ENCODE measurements around the gene RASA3. TPM values are rescaled to one million over a fixed set of nuclear protein-coding genes. Genes with fewer than 3 reads are reported as not detected.

The RASA3 gene
- total RNA-seq, 1 experiment from 2014 or later: 18.6 TPM

GRCh38 chr13:114011226-114011625, 121.2 kb downstream of the RASA3 start:
- no peaks in the 10 kb centered on the region for H3K79me2 ChIP-seq (ENCODE audit: insufficient read depth, low read length)
- intact Hi-C loops (cut with micrococcal nuclease): no loop called here
- ChIA-PET POLR2A (no interaction called here), RAD21 (ENCODE audit: low non-redundant PET in 1 of 2, low total read pairs in 2 of 2, uncharacterized antibody in 2 of 2, unreplicated experiment in 2 of 2) (no interaction called here), CTCF (no interaction called here)
- no peaks in the 10 kb centered on the region for H3K9me3 ChIP-seq (ENCODE audit: control insufficient read depth in 1 of 2, insufficient read depth in 1 of 2, low read depth in 1 of 2, low read length in 2 of 2)
- no peaks in the 10 kb centered on the region for H4K20me1 ChIP-seq (ENCODE audit: insufficient read depth)
- no peak for TF ChIP-seq FOSL1 (IDR thresholded peaks at IDR 0.05; ENCODE audit: low read depth)
- TF ChIP-seq ZNF274 (IDR thresholded peaks at IDR 0.05; ENCODE audit: low read depth, low read length): no peak
- TF ChIP-seq SRF (IDR thresholded peaks at IDR 0.05; ENCODE audit: low read depth): no peak
- no peak for TF ChIP-seq EZH2phosphoT487 (IDR thresholded peaks at IDR 0.05; ENCODE audit: borderline replicate concordance)
- no peak for TF ChIP-seq CBX3 (IDR thresholded peaks at IDR 0.05; ENCODE audit: low read depth)
- no peak for TF ChIP-seq TCF7L2 (IDR thresholded peaks at IDR 0.05; ENCODE audit: borderline replicate concordance, extremely low read depth, insufficient read depth, insufficient read length)
- no peak for TF ChIP-seq ZBTB33 (IDR thresholded peaks at IDR 0.05; ENCODE audit: extremely low read depth, insufficient replicate concordance, low read length)
- TF ChIP-seq EZH2 (IDR thresholded peaks at IDR 0.05): no peak
- no peak for TF ChIP-seq POLR2AphosphoS5 (IDR thresholded peaks at IDR 0.05; ENCODE audit: low read depth, low read length)
- no peak for TF ChIP-seq JUND (IDR thresholded peaks at IDR 0.05)
- BruUV-seq (replicated peaks): no TSS peak
- ATAC-seq (no peak), DNase-seq (ENCODE audit: low read depth, low spot score) (no peak)
- no peaks in the 10 kb centered on the region for H3K36me3 ChIP-seq (ENCODE audit: control insufficient read depth in 1 of 2, insufficient read depth in 2 of 2, low read length in 2 of 2)
- H3K9ac ChIP-seq (ENCODE audit: low read length): no peak overlapping the region
- H3K27ac ChIP-seq (ENCODE audit: low read depth, low read length): no peak overlapping the region
- H2AFZ ChIP-seq (ENCODE audit: low read depth, low read length, poor library complexity, severe bottlenecking): no peak overlapping the region
- no peak overlapping the region for H3K4me2 ChIP-seq (ENCODE audit: low read length)
- H3K9me2 ChIP-seq (ENCODE audit: insufficient read depth): no peaks in the 10 kb centered on the region
- no peaks in the 10 kb centered on the region for H3K27me3 ChIP-seq (ENCODE audit: insufficient read depth, low read length)
- H3K4me3 ChIP-seq (replicated peaks in 1 of 2; ENCODE audit: low read depth in 1 of 2, low read length in 2 of 2): no peak overlapping the region
- no peaks in the 10 kb centered on the region for H3K4me1 ChIP-seq (ENCODE audit: control insufficient read depth in 1 of 2, insufficient read depth in 2 of 2, low read length in 2 of 2)

Measured in HCT116 (cell line).